Measurements from ENCODE around the gene ALDH7A1.

Gene ALDH7A1

DNA sequence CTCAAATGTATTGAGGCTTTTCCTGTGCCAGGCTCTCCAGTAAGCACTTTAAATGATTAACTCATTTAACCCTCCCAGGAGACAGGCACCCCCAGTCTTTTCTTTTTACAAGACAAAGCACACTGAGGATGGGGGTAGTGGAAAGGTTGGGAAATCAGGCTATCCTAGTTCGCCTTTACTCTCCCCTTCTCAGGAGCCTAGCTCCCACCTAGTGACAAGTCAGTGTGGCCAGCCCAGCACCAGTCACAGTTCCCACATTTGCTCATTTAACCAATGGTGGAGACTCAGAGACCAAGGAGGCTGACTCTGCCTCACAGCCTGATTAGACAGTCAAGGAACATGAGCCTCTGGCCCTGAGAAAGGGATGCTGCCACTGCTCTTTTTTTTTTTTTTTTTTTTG lies 3.5 kb downstream of the ALDH7A1 start:
- Histone ChIP-seq H3K9ac (ENCODE audit: low read length) (no peak overlapping the region), H3F3A (ENCODE audit: insufficient read depth) (no peaks in the 10 kb centered on the region), H3K27me3 (ENCODE audit: low read length) (no peaks in the 10 kb centered on the region), H3K9me3 (ENCODE audit: insufficient read depth, low read length) (no peaks in the 10 kb centered on the region), H2AFZ (ENCODE audit: low read depth, low read length, severe bottlenecking) (no peak overlapping the region), H3K79me2 (ENCODE audit: insufficient read depth, low read length) (no peaks in the 10 kb centered on the region), H3K27ac (ENCODE audit: low read depth, low read length) (no peak overlapping the region), H3K4me2 (ENCODE audit: low read depth, low read length, poor library complexity, severe bottlenecking) (no peak overlapping the region), H3K9me2 (replicated peaks; ENCODE audit: insufficient read depth, low read length) (no peaks in the 10 kb centered on the region), H3K4me3 (ENCODE audit: insufficient read depth, low read length, poor library complexity, severe bottlenecking) (no peak overlapping the region), H4K20me1 (ENCODE audit: low read depth, low read length) (no peaks in the 10 kb centered on the region), H3K36me3 (ENCODE audit: low read length) (no peaks in the 10 kb centered on the region)
- TF ChIP-seq, protein P1, sequence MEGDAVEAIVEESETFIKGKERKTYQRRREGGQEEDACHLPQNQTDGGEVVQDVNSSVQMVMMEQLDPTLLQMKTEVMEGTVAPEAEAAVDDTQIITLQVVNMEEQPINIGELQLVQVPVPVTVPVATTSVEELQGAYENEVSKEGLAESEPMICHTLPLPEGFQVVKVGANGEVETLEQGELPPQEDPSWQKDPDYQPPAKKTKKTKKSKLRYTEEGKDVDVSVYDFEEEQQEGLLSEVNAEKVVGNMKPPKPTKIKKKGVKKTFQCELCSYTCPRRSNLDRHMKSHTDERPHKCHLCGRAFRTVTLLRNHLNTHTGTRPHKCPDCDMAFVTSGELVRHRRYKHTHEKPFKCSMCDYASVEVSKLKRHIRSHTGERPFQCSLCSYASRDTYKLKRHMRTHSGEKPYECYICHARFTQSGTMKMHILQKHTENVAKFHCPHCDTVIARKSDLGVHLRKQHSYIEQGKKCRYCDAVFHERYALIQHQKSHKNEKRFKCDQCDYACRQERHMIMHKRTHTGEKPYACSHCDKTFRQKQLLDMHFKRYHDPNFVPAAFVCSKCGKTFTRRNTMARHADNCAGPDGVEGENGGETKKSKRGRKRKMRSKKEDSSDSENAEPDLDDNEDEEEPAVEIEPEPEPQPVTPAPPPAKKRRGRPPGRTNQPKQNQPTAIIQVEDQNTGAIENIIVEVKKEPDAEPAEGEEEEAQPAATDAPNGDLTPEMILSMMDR (IDR thresholded peaks at IDR 0.05; ENCODE audit: insufficient read depth, low read length, poor library complexity, severe bottlenecking) = no peak
- TF ChIP-seq EZH2phosphoT487 (conservative IDR thresholded peaks at IDR 0.05; ENCODE audit: low read length) = no peak

DNA sequence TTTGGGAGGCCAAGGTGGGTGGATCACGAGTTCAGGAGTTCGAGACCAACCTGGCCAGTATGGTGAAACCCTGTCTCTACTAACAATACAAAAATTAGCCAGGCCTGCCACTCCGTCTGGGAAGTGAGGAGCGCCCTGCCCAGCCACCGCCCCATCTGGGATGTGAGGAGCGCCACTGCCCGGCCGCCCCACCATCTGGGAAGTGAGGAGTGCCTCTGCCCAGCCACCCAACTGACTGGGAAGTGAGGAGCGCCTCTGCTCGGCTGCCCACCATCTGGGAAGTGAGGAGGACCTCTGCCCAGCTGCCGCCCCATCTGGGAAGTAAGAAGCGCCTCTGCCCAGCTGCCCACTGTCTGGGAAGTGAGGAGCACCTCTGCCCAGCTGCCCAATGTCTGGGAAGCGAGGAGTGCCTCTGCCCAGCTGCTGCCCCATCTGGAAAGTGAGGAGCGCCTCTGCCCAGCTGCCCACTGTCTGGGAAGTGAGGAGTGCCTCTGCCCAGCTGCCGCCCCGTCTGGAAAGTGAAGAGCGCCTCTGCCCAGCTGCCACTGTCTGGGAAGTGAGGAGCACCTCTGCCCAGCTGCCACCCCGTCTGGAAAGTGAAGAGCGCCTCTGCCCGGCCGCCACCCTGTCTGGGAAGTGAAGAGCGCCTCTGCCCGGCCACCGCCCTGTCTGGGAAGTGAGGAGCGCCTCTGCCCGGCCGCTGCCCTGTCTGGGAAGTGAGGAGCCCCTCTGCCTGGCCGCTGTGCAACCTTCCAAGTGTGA lies 5.3 kb downstream of the ALDH7A1 start:
- H4K20me1 ChIP-seq (ENCODE audit: low read depth, low read length) = no peaks in the 10 kb centered on the region
- no peaks in the 10 kb centered on the region for H3K9me2 ChIP-seq (replicated peaks; ENCODE audit: insufficient read depth, low read length)
- H3K9ac ChIP-seq (ENCODE audit: low read length) = no peak overlapping the region
- H3K27ac ChIP-seq (ENCODE audit: low read depth, low read length) = no peak overlapping the region
- H3K9me3 ChIP-seq (ENCODE audit: insufficient read depth, low read length) = no peaks in the 10 kb centered on the region
- H3K4me2 ChIP-seq (ENCODE audit: low read depth, low read length, poor library complexity, severe bottlenecking) = no peak overlapping the region
- no peak overlapping the region for H3K4me3 ChIP-seq (ENCODE audit: insufficient read depth, low read length, poor library complexity, severe bottlenecking)
- no peak overlapping the region for H2AFZ ChIP-seq (ENCODE audit: low read depth, low read length, severe bottlenecking)
- no peak for TF ChIP-seq EZH2phosphoT487 (conservative IDR thresholded peaks at IDR 0.05; ENCODE audit: low read length)
- TF ChIP-seq, protein P1 (IDR thresholded peaks at IDR 0.05; ENCODE audit: insufficient read depth, low read length, poor library complexity, severe bottlenecking) = no peak
- no peaks in the 10 kb centered on the region for H3K79me2 ChIP-seq (ENCODE audit: insufficient read depth, low read length)
- H3K27me3 ChIP-seq (ENCODE audit: low read length) = no peaks in the 10 kb centered on the region
- H3K36me3 ChIP-seq (ENCODE audit: low read length) = no peaks in the 10 kb centered on the region
- no peaks in the 10 kb centered on the region for H3F3A ChIP-seq (ENCODE audit: insufficient read depth)

DNA sequence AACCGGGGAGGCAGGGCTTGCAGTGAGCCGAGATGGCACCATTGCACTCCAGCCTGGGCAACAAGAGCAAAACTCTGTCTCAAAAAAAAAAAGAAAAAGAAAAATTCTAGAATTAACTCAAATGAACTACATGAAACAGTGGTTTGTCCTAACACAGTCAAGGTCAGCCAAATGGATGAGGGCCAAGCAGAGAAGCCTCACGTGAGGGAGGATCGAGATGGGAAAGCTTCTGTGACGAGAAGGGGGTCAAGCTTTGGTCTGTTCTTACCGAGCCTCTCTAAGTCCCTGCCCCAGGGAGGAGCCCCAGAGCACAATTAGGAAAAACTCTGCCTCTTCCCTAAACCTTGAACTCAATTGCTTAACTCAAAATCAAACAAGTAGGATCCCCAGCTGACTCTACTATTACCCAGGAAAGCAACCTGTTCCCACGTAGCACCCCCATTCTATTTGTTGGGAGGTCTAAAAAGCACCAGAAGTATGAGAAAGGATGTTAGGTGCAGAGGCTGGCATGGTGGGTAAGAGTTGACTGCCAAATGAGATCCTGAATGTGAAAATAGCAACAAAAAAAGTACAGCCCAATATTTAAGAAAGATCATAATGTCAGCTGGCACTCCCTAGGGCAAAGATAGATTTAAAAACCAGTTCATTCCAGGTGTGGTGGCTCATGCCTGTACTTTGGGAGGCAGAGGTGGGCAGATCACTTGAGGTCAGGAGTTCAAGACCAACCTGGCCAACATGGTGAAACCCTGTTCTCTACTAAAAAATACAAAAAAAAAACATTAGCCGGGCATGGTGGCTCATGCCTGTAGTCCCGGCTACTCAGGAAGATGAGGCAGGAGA lies 7.2 kb downstream of the ALDH7A1 start:
- Histone ChIP-seq H3K36me3 (ENCODE audit: low read length) (no peaks in the 10 kb centered on the region), H3K27ac (ENCODE audit: low read depth, low read length) (no peak overlapping the region), H3K9ac (ENCODE audit: low read length) (no peak overlapping the region)

More for the DNA sequence above, 7.2 kb downstream of the ALDH7A1 start:
- no peak overlapping the region for H3K4me2 ChIP-seq (ENCODE audit: low read depth, low read length, poor library complexity, severe bottlenecking)
- H2AFZ ChIP-seq (ENCODE audit: low read depth, low read length, severe bottlenecking) = no peak overlapping the region
- no peaks in the 10 kb centered on the region for H3F3A ChIP-seq (ENCODE audit: insufficient read depth)
- TF ChIP-seq, protein P1 (IDR thresholded peaks at IDR 0.05; ENCODE audit: insufficient read depth, low read length, poor library complexity, severe bottlenecking) = no peak
- TF ChIP-seq EZH2phosphoT487 (conservative IDR thresholded peaks at IDR 0.05; ENCODE audit: low read length) = no peak
- H4K20me1 ChIP-seq (ENCODE audit: low read depth, low read length) = no peaks in the 10 kb centered on the region
- no peaks in the 10 kb centered on the region for H3K9me3 ChIP-seq (ENCODE audit: insufficient read depth, low read length)
- H3K27me3 ChIP-seq (ENCODE audit: low read length) = no peaks in the 10 kb centered on the region
- H3K9me2 ChIP-seq (replicated peaks; ENCODE audit: insufficient read depth, low read length) = no peaks in the 10 kb centered on the region
- no peaks in the 10 kb centered on the region for H3K79me2 ChIP-seq (ENCODE audit: insufficient read depth, low read length)
- H3K4me3 ChIP-seq (ENCODE audit: insufficient read depth, low read length, poor library complexity, severe bottlenecking) = no peak overlapping the region
